Esophagus squamous epithelium (tissue), 5 donors: ENCODE data around the gene TNS1. TPM values are rescaled to one million over a fixed set of nuclear protein-coding genes. Genes with fewer than 3 reads are reported as not detected.

Source experiments
- DNase-seq: peaks from one replicate; lab custom pipeline; 2025; lab: John Stamatoyannopoulos, UW
- H3K27ac ChIP-seq, 4 donors: fragments of 200-600 bp; sonication (generic); one replicate each; pipeline ENCODE4 v1.5.1; 2016 to 2019; ENCODE audit warnings: mild to moderate bottlenecking in 1 of 4
- H3K27me3 ChIP-seq, 4 donors: fragments of 200-600 bp; sonication (generic); 1 replicate in 3 of 4; 2 replicates in 1 of 4; pipeline versions ENCODE4 v1.5.1 to v1.6.0; 2017 to 2021; ENCODE audit warnings: antibody characterized with exemption in 1 of 4
- H3K36me3 ChIP-seq, 3 donors: fragments of 200-600 bp; sonication (generic); one replicate each; pipeline ENCODE4 v1.5.1; 2016 to 2019
- H3K4me1 ChIP-seq, 3 donors: fragments of 200-600 bp; sonication (generic); one replicate each; pipeline ENCODE4 v1.5.1; 2017 to 2019
- H3K4me3 ChIP-seq, 4 donors: fragments of 200-600 bp; sonication (generic); 1 replicate in 3 of 4; 2 replicates in 1 of 4; pipeline ENCODE4 v1.5.1; 2016 to 2019; ENCODE audit warnings: mild to moderate bottlenecking in 2 of 4, moderate library complexity in 1 of 4
- H3K9me3 ChIP-seq, 3 donors: fragments of 200-600 bp; sonication (generic); one replicate each; pipeline ENCODE4 v1.5.1; 2016 to 2019
- CTCF ChIP-seq, 6 experiments: fragments of 450-650 bp in 4 of 6; fragments of 200-600 bp in 2 of 6; sonication (generic) in 2 of 6; IDR thresholded peaks; one replicate each; pipeline ENCODE4 v1.5.1; 2016 to 2019; ENCODE audit warnings: antibody characterized with exemption in 6 of 6, mild to moderate bottlenecking in 4 of 6, moderate library complexity in 4 of 6
- POLR2A ChIP-seq, 4 donors: fragments of 450-650 bp; IDR thresholded peaks; one replicate each; pipeline ENCODE4 v1.6.1; 2017; ENCODE audit warnings: antibody characterized with exemption in 4 of 4, mild to moderate bottlenecking in 4 of 4, moderate library complexity in 3 of 4
- WGBS, 2 donors: methylation state at CpG; one replicate each; pipeline ENCODE4 v1.1.5; 2018; 5-methylcytosine and 5-hydroxymethylcytosine counted together
- intact Hi-C: fragments of 100-400 bp; cut with DNase I; formaldehyde crosslinking; loops from one replicate; pipeline ENCODE4 v1.15.0; 2022
- total RNA-seq, 4 donors: library from RNA; depleted of rRNA; stranded (reverse); fragments of >200 nt; gene quantifications; one replicate each; pipeline ENCODE4 v1.1.0, GENCODE V29; 2016
- donor health status: DM: yes; HTN: yes; CAD: no.

Gene TNS1
- total RNA-seq, 4 donors from 2014 or later: 34.7 to 201 (median 59.2) TPM

GRCh38 chr2:218043701-218044109, 40.9 kb upstream of the TNS1 start:
- TF ChIP-seq CTCF (IDR thresholded peaks at IDR 0.05) (no peak), POLR2A (IDR thresholded peaks at IDR 0.05) (no peak)
- Histone ChIP-seq H3K9me3 (peaks cover 0 to 4% (median 0%) of the 10 kb centered on the region in 3 donors), H3K4me1 (no peaks in the 10 kb centered on the region), H3K4me3 (no peak overlapping the region), H3K36me3 (no peaks in the 10 kb centered on the region), H3K27ac (no peak overlapping the region), H3K27me3 (no peaks in the 10 kb centered on the region)
- no peak for DNase-seq
- intact Hi-C loops: no loop called here
- 100% methylated on average over 1 to 2 of the region's 5 CpGs for WGBS, 2 donors

GRCh38 chr2:218043100-218043499, 40.3 kb upstream of the TNS1 start:
- no peak for DNase-seq

GRCh38 chr2:218041302-218042168, 38.7 kb upstream of the TNS1 start:
- DNase-seq: no peak
- Histone ChIP-seq H3K27ac (no peak overlapping the region), H3K9me3 (peaks cover 0 to 4% (median 0%) of the 10 kb centered on the region in 3 donors), H3K4me3 (no peak overlapping the region), H3K36me3 (no peaks in the 10 kb centered on the region), H3K4me1 (no peaks in the 10 kb centered on the region), H3K27me3 (no peaks in the 10 kb centered on the region)
- 73 to 75% methylated on average over 2 of the region's 2 CpGs for WGBS, 2 donors
- intact Hi-C loops: no loop called here
- no peak for TF ChIP-seq CTCF (IDR thresholded peaks at IDR 0.05)
- no peak for TF ChIP-seq POLR2A (IDR thresholded peaks at IDR 0.05)

More at GRCh38 chr2:218043100-218043499, 40.3 kb upstream of the TNS1 start:
- no peak for TF ChIP-seq CTCF (IDR thresholded peaks at IDR 0.05)
- no peak for TF ChIP-seq POLR2A (IDR thresholded peaks at IDR 0.05)
- H3K4me3 ChIP-seq: no peak overlapping the region
- 86 to 92% methylated on average over 1 of the region's 1 CpG for WGBS, 2 donors
- H3K9me3 ChIP-seq: peaks cover 0 to 4% (median 0%) of the 10 kb centered on the region in 3 donors
- no peaks in the 10 kb centered on the region for H3K27me3 ChIP-seq
- intact Hi-C loops: no loop called here
- H3K27ac ChIP-seq: no peak overlapping the region
- no peaks in the 10 kb centered on the region for H3K4me1 ChIP-seq
- H3K36me3 ChIP-seq: no peaks in the 10 kb centered on the region

GRCh38 chr2:218040883-218041282, 38.1 kb upstream of the TNS1 start:
- no peaks in the 10 kb centered on the region for H3K27me3 ChIP-seq
- H3K27ac ChIP-seq: no peak overlapping the region
- intact Hi-C loops: no loop called here
- TF ChIP-seq CTCF (IDR thresholded peaks at IDR 0.05) (no peak), POLR2A (IDR thresholded peaks at IDR 0.05) (no peak)
- DNase-seq: no peak
- H3K9me3 ChIP-seq: peaks cover 0 to 4% (median 0%) of the 10 kb centered on the region in 3 donors
- H3K36me3 ChIP-seq: no peaks in the 10 kb centered on the region
- WGBS, 2 donors: 79 to 84% methylated on average over 2 of the region's 2 CpGs
- H3K4me1 ChIP-seq: no peaks in the 10 kb centered on the region
- no peak overlapping the region for H3K4me3 ChIP-seq

GRCh38 chr2:218039171-218039570, 36.4 kb upstream of the TNS1 start:
- no peak overlapping the region for H3K4me3 ChIP-seq
- peaks cover 4 to 13% (median 5%) of the 10 kb centered on the region in 3 donors for H3K4me1 ChIP-seq
- no peak overlapping the region for H3K27ac ChIP-seq
- intact Hi-C loops: no loop called here
- H3K27me3 ChIP-seq: peaks cover 0 to 5% (median 0%) of the 10 kb centered on the region in 4 donors
- H3K9me3 ChIP-seq: no peaks in the 10 kb centered on the region
- no peaks in the 10 kb centered on the region for H3K36me3 ChIP-seq
- 21 to 25% methylated on average over 2 of the region's 2 CpGs for WGBS, 2 donors
- TF ChIP-seq CTCF (IDR thresholded peaks at IDR 0.05) (no peak), POLR2A (IDR thresholded peaks at IDR 0.05) (no peak)
- no peak for DNase-seq
